Inferior parietal cortex (tissue), 1 donor: ENCODE data around the gene SPRR1A.
"Not testable (repeated sequence)": the region's sequence is repeated elsewhere in the genome, so short reads cannot be mapped to it uniquely, and the experiment has no call there.

Source experiments
- DNase-seq: peaks from one replicate; pipeline ENCODE4 v3.0.0-alpha.2; 2016; ENCODE audit errors: extremely low spot score

Gene SPRR1A

GRCh38 chr1:152972196-152972886 is 11.5 kb upstream of the SPRR1A start:
- no peak for DNase-seq

GRCh38 chr1:152976688-152977087 is 7.2 kb upstream of the SPRR1A start:
- DNase-seq = no peak

GRCh38 chr1:152977614-152978013 is 6.3 kb upstream of the SPRR1A start:
- DNase-seq = no peak

GRCh38 chr1:152980676-152981075 is 3.2 kb upstream of the SPRR1A start:
- DNase-seq = no peak

GRCh38 chr1:152981146-152981871 is 2.6 kb upstream of the SPRR1A start:
- DNase-seq = no peak

- DNase-seq = no peak
Observed at GRCh38 chr1:152982076-152982475, 1.8 kb upstream of the SPRR1A start.

GRCh38 chr1:152983234-152983633 is 647 bp upstream of the SPRR1A start:
- DNase-seq = no peak

GRCh38 chr1:152986578-152986977 is 2.7 kb downstream of the SPRR1A start:
- DNase-seq = no peak

- no peak for DNase-seq
Observed at GRCh38 chr1:152993186-152993585, 9.3 kb downstream of the SPRR1A start.

GRCh38 chr1:152995842-152996241 is 12.0 kb downstream of the SPRR1A start:
- DNase-seq = no peak

GRCh38 chr1:152996633-152997400 is 12.9 kb downstream of the SPRR1A start:
- peak; percentile 2 for DNase-seq

- no peak for DNase-seq
Observed at GRCh38 chr1:152997901-152998300, 14.0 kb downstream of the SPRR1A start.

GRCh38 chr1:152998476-152998875 is 14.6 kb downstream of the SPRR1A start:
- no peak for DNase-seq

- DNase-seq = no peak
Observed at GRCh38 chr1:152999818-153000217, 15.9 kb downstream of the SPRR1A start.

- DNase-seq = no peak
Observed at GRCh38 chr1:153000294-153000693, 16.4 kb downstream of the SPRR1A start.

- no peak for DNase-seq
Observed at GRCh38 chr1:153001382-153001781, 17.5 kb downstream of the SPRR1A start, which contains the start of gene SPRR3. Gene SPRR3, plus strand, starts transcription at chr1:153001749. Its CDS starts 1,272 bp downstream, at chr1:153003021.

GRCh38 chr1:153011235-153011758 is 27.4 kb downstream of the SPRR1A start:
- DNase-seq = not testable (repeated sequence)

GRCh38 chr1:153021829-153022228 is 37.9 kb downstream of the SPRR1A start:
- not testable (repeated sequence) for DNase-seq

GRCh38 chr1:153022340-153022739 is 38.5 kb downstream of the SPRR1A start:
- DNase-seq = not testable (repeated sequence)

GRCh38 chr1:153023109-153023508 is 39.2 kb downstream of the SPRR1A start:
- DNase-seq = no peak

- DNase-seq = no peak
Observed at GRCh38 chr1:153024413-153024812, 40.5 kb downstream of the SPRR1A start.

- DNase-seq = no peak
Observed at GRCh38 chr1:153025797-153026196, 41.9 kb downstream of the SPRR1A start.
